Measurements from ENCODE around the gene ZNG1F. TPM values are rescaled to one million over a fixed set of nuclear protein-coding genes. Genes with fewer than 3 reads are reported as not detected.
A peak's percentile ranks its signal among the peaks of the same experiment; 100 is the strongest.
"Not testable (repeated sequence)": the region's sequence is repeated elsewhere in the genome, so short reads cannot be mapped to it uniquely, and the experiment has no call there.

The ZNG1F gene
- total RNA-seq, 4 donors from 2014 or later, result 0.59 to 3.2 (median 2.3) TPM

- no peaks in the 10 kb centered on the region for H3K4me1 ChIP-seq
- H3K36me3 ChIP-seq, result no peaks in the 10 kb centered on the region
- no peak overlapping the region for H3K4me3 ChIP-seq
- no peaks in the 10 kb centered on the region for H3K9me3 ChIP-seq
- intact Hi-C loops (cut with DNase I; ENCODE audit: low total_unique reads), result no loop called here
- peak in 1 of 2 donors; percentile 2 for DNase-seq
- no peak overlapping the region for H3K27ac ChIP-seq
- no peaks in the 10 kb centered on the region for H3K27me3 ChIP-seq
- in situ Hi-C loops (cut with MboI; ENCODE audit: low sequenced_read_pairs in 4 of 4), result no loop called here
- TF ChIP-seq, protein P1, sequence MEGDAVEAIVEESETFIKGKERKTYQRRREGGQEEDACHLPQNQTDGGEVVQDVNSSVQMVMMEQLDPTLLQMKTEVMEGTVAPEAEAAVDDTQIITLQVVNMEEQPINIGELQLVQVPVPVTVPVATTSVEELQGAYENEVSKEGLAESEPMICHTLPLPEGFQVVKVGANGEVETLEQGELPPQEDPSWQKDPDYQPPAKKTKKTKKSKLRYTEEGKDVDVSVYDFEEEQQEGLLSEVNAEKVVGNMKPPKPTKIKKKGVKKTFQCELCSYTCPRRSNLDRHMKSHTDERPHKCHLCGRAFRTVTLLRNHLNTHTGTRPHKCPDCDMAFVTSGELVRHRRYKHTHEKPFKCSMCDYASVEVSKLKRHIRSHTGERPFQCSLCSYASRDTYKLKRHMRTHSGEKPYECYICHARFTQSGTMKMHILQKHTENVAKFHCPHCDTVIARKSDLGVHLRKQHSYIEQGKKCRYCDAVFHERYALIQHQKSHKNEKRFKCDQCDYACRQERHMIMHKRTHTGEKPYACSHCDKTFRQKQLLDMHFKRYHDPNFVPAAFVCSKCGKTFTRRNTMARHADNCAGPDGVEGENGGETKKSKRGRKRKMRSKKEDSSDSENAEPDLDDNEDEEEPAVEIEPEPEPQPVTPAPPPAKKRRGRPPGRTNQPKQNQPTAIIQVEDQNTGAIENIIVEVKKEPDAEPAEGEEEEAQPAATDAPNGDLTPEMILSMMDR (IDR thresholded peaks at IDR 0.05 in 4 of 5, conservative IDR thresholded peaks at IDR 0.05 in 1 of 5), result no peak
- TF ChIP-seq POLR2A (IDR thresholded peaks at IDR 0.05), result no peak
- peak; percentile 44 to 53 for ATAC-seq
Observed at GRCh38 chr9:41229408-41230401, 40.6 kb upstream of the ZNG1F start.

DNA sequence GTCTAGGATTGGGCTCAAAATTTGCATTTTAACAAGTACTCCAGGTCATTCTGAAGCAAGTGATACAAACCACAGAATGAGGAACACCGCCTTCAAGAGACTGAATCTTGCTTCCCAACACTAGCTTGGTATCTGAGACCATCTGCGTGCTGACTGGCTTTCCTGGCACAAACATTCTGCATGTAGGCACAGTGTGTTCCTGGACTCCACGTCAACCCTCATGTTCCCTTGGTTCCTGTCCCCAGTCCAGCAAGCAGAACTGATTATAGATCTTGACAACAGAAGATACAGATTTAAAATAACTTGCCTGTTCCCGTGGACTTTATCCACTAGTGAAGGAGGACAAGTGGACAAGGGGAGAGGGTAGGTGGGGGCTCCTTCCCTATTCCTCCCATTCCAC is 30.7 kb upstream of the ZNG1F start:
- H3K9me3 ChIP-seq; H3K36me3 ChIP-seq; intact Hi-C loops (cut with DNase I; ENCODE audit: low total_unique reads); ATAC-seq; DNase-seq; H3K27me3 ChIP-seq; H3K4me1 ChIP-seq; H3K4me3 ChIP-seq; H3K27ac ChIP-seq; in situ Hi-C loops (cut with MboI; ENCODE audit: low sequenced_read_pairs in 4 of 4): not testable (repeated sequence)

GRCh38 chr9:41188439-41188838 is 678 bp downstream of the ZNG1F start:
- H3K4me1 ChIP-seq; H3K27me3 ChIP-seq; ATAC-seq; DNase-seq; H3K27ac ChIP-seq; H3K9me3 ChIP-seq; intact Hi-C loops (cut with DNase I; ENCODE audit: low total_unique reads); H3K36me3 ChIP-seq; in situ Hi-C loops (cut with MboI; ENCODE audit: low sequenced_read_pairs in 4 of 4); H3K4me3 ChIP-seq: not testable (repeated sequence)

GRCh38 chr9:41174994-41175393 is 14.1 kb downstream of the ZNG1F start:
- H3K27me3 ChIP-seq; DNase-seq; H3K36me3 ChIP-seq; H3K27ac ChIP-seq; H3K9me3 ChIP-seq; in situ Hi-C loops (cut with MboI; ENCODE audit: low sequenced_read_pairs in 4 of 4); H3K4me1 ChIP-seq; H3K4me3 ChIP-seq; intact Hi-C loops (cut with DNase I; ENCODE audit: low total_unique reads); ATAC-seq: not testable (repeated sequence)

DNA sequence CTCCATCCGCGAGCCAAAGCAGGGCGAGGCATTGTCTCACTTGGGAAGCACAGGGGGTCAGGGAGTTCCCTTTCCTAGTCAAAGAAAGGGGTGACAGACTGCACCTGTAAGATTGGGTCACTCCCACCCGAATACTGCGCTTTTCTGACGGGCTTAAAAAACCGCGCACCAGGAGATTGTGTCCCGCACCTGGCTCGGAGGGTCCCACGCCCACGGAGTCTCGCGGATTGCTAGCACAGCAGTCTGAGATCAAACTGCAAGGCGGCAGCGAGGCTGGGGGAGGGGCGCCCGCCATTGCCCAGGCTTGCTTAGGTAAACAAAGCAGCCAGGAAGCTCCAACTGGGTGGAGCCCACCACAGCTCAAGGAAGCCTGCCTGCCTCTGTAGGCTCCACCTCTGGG is 39.0 kb downstream of the ZNG1F start:
- H3K4me1 ChIP-seq; H3K9me3 ChIP-seq; H3K27me3 ChIP-seq; H3K36me3 ChIP-seq; DNase-seq; intact Hi-C loops (cut with DNase I; ENCODE audit: low total_unique reads); H3K27ac ChIP-seq; ATAC-seq; H3K4me3 ChIP-seq; in situ Hi-C loops (cut with MboI; ENCODE audit: low sequenced_read_pairs in 4 of 4): not testable (repeated sequence)

DNA sequence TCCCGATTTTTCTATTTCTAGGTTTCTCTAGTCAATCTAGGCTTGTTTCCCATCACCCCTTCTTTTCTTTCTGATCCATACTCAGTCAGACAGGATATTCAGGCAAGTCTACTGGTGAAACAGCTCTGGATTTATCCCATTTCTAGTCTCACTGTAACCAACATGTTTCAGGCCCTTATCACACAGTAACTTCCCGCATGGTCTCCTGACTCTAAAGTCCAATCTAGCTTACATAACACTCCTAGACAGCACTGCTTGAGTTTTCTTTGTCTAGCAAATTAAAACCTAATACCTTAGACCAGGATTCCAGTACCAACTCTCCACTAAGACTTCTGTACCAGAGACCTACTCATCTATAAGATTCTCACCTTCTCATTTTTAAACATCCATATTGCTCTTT is 47.2 kb downstream of the ZNG1F start:
- DNase-seq; in situ Hi-C loops (cut with MboI; ENCODE audit: low sequenced_read_pairs in 4 of 4); H3K36me3 ChIP-seq; H3K27me3 ChIP-seq; intact Hi-C loops (cut with DNase I; ENCODE audit: low total_unique reads); H3K9me3 ChIP-seq; H3K27ac ChIP-seq; H3K4me1 ChIP-seq; H3K4me3 ChIP-seq; ATAC-seq: not testable (repeated sequence)

DNA sequence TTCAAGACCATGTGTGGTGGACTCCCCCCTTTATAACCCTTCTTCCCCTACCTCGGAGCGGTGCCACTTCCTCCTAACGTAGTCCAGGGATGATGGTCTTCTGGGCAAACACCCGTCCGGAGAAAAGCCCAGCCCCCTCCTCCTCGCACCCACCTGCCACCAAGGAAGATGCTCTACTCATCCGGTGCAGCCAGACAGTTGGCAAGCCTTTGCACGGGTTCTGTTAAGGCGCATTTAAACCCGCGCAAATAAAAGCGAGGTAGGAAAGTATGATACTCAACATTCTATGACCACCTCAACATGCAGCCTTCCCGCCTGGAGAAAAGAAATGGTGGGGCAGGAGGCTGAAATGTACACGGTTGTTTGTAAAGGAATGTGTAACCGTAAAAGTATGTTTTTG is 60.5 kb downstream of the ZNG1F start, which contains the start of gene FOXD4L6:
Gene FOXD4L6, minus strand, starts transcription at position 101 of the 400 bp plus-strand sequence. CDS start 298 bp downstream, outside the sequence.
- ATAC-seq; intact Hi-C loops (cut with DNase I; ENCODE audit: low total_unique reads); in situ Hi-C loops (cut with MboI; ENCODE audit: low sequenced_read_pairs in 4 of 4): not testable (repeated sequence)

GRCh38 chr9:41126746-41127446 is 62.2 kb downstream of the ZNG1F start:
- in situ Hi-C loops (cut with MboI; ENCODE audit: low sequenced_read_pairs in 4 of 4); intact Hi-C loops (cut with DNase I; ENCODE audit: low total_unique reads); H3K9me3 ChIP-seq; H3K4me1 ChIP-seq; ATAC-seq; DNase-seq; H3K27me3 ChIP-seq; H3K4me3 ChIP-seq; H3K36me3 ChIP-seq; H3K27ac ChIP-seq: not testable (repeated sequence)

More for the DNA sequence above, 60.5 kb downstream of the ZNG1F start, which contains the start of gene FOXD4L6:
- H3K27me3 ChIP-seq, H3K27ac ChIP-seq, DNase-seq, H3K4me1 ChIP-seq, H3K9me3 ChIP-seq, H3K36me3 ChIP-seq, H3K4me3 ChIP-seq: not testable (repeated sequence)

GRCh38 chr9:41125936-41126335 is 63.2 kb downstream of the ZNG1F start:
- ATAC-seq; intact Hi-C loops (cut with DNase I; ENCODE audit: low total_unique reads); H3K4me1 ChIP-seq; H3K27me3 ChIP-seq; H3K9me3 ChIP-seq; H3K27ac ChIP-seq; H3K4me3 ChIP-seq; in situ Hi-C loops (cut with MboI; ENCODE audit: low sequenced_read_pairs in 4 of 4); DNase-seq; H3K36me3 ChIP-seq: not testable (repeated sequence)

DNA sequence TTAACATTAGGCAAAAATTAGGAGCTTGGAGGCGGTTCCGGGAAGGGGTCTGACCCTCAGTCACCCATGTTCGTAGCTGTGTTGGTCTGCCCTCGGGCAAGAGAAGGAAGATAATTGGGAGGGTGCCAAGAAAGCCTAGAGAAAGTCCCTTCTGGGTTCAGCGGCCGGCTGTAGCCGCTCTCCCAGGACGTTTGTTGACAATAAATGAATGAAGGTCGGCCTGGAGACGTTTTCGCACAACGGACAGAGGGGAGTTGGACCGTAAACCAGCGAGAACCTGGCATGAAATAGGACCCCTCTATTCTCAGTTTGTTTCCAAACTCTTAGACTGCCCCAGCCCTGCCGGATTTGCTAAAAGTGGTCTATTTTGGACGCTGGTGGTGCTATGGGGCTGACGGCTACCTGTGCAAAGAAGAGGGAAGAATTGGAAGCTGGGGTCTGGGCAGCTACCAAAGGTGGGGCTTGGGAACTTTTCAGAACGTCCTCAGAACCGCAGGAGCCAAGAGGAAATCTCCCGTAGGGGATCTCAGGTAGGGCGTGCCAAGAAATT is 63.9 kb downstream of the ZNG1F start:
- intact Hi-C loops (cut with DNase I; ENCODE audit: low total_unique reads); H3K27ac ChIP-seq; H3K27me3 ChIP-seq; DNase-seq; H3K9me3 ChIP-seq; in situ Hi-C loops (cut with MboI; ENCODE audit: low sequenced_read_pairs in 4 of 4); ATAC-seq; H3K4me1 ChIP-seq; H3K36me3 ChIP-seq; H3K4me3 ChIP-seq: not testable (repeated sequence)

All from gastrocnemius medialis (tissue), 4 donors.